GM13976 (cell line): Measurements from ENCODE around the gene KRT71.

ENCODE experiments used
- DNase-seq: peaks from one replicate; pipeline ENCODE4 v3.0.0; 2012; ENCODE audit warnings: low spot score
- in situ Hi-C: fragments of 300-500 bp; cut with MboI; formaldehyde crosslinking; loops from one replicate; pipeline ENCODE4 v1.12.0; 2022; ENCODE audit warnings: low sequenced_read_pairs, mixed read lengths, inconsistent platforms; ENCODE audit not compliant: unreplicated experiment
- TF ChIP-seq, protein P1 (sequence below): IDR thresholded peaks from 2 replicates; pipeline ENCODE4 v1.5.1; 2012; ENCODE audit warnings: borderline replicate concordance, mild to moderate bottlenecking; ENCODE audit not compliant: insufficient read depth; ENCODE audit errors: extremely low read depth, missing control alignments, control extremely low read depth

Gene KRT71

DNA sequence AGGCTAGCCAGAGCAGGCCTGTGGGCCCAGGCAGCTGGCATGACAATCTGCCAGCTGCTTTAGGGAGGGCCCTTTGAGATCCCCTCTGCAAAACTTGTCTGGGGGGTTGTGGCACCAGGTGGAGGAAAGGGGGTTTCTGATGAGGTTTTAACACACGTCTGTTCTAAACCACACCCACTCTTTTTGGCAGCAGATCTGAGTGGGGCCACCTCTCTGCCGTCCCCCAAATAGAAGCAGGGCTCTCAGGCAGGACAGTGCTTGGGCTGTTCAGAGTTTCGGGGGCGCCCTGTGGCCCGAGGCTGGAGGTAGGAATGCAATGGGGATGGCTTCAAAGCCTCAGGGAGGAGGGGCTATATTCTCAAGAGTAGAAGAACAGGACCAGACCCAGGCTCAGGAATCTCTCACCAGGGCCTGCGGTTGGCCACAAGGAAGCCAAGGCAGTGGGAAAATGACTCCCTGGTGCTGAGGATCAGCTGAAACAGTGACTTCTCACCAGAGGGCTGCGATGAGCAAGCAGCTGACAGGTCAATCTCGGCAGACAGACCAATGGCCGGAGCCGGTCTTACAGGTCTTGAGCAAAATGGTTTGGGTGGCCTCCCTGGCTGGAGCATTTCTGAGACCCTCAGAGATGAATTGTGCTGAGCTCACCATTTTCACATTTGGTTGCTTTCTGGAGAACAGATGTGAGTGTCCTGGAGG lies 31.2 kb downstream of the KRT71 start:
- no peak for DNase-seq
- in situ Hi-C loops: no loop called here
- TF ChIP-seq, protein P1, sequence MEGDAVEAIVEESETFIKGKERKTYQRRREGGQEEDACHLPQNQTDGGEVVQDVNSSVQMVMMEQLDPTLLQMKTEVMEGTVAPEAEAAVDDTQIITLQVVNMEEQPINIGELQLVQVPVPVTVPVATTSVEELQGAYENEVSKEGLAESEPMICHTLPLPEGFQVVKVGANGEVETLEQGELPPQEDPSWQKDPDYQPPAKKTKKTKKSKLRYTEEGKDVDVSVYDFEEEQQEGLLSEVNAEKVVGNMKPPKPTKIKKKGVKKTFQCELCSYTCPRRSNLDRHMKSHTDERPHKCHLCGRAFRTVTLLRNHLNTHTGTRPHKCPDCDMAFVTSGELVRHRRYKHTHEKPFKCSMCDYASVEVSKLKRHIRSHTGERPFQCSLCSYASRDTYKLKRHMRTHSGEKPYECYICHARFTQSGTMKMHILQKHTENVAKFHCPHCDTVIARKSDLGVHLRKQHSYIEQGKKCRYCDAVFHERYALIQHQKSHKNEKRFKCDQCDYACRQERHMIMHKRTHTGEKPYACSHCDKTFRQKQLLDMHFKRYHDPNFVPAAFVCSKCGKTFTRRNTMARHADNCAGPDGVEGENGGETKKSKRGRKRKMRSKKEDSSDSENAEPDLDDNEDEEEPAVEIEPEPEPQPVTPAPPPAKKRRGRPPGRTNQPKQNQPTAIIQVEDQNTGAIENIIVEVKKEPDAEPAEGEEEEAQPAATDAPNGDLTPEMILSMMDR: no peak

GRCh38 chr12:52521175-52521567 lies 31.8 kb downstream of the KRT71 start:
- in situ Hi-C loops: no loop called here
- TF ChIP-seq, protein P1: no peak
- no peak for DNase-seq

DNA sequence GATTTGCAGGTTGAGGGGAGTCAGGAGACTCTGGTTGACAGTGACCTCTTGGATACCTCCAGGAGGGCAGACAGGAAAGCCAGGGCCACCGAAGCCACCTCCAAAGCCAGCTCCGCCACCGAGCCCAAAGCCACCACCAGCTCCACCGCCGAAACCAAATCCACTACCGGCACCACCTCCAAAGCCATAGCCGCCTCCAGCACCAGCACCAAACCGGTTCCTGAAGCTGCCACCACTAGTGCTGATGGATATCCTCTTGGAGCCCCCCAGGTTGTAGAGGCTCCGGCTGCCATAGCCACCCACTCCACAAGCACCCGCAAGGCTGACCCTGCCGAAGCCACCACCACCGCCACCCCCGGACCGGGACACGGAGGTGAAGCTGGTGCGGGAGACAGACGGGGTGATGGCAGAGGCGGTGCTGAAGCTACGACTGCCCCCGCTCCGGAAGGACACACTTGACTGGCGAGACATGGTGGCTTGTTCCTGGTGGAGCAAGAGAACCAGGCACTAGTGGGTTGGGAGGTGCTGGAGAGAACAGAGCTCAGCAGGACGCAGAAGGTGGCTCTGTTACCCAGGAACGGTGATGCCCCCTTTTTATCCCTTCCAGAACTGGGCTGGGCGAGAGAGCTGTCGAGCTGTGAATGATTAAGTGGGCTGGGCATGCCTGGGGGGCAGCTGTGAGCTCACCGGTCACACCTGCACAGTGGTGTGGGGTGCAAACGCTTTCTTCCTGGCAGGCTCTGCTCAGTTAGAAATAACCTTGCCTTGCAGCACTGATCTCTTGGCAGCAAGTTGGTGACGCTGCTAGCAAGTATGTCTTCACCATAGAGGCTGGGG lies 32.9 kb downstream of the KRT71 start, which contains the start of gene KRT5:
Gene KRT5, minus strand, starts transcription at position 569 of the 837 bp plus-strand sequence. Its CDS starts 98 bp downstream, at position 471.
- TF ChIP-seq, protein P1: no peak
- DNase-seq: no peak
- in situ Hi-C loops: no loop called here

DNA sequence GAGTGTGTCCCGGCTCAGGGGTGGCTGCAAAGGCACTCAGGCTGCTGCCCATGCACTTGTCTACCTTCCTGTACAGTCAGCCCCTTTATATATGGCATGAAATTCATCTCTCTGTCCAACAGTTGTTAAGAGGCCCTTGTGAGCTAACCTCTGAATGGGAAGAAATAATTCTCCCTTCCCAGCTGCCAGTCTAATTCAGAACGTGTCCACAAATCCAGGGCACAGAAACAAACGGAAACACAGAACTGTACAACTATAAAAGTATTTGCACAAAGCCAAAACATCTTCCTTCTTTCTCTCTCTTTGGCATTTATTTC lies 33.6 kb downstream of the KRT71 start:
- in situ Hi-C loops: no loop called here
- DNase-seq: no peak
- TF ChIP-seq, protein P1: no peak

GRCh38 chr12:52518574-52519386 lies 34.2 kb downstream of the KRT71 start:
- in situ Hi-C loops: no loop called here
- no peak for DNase-seq
- TF ChIP-seq, protein P1: no peak

DNA sequence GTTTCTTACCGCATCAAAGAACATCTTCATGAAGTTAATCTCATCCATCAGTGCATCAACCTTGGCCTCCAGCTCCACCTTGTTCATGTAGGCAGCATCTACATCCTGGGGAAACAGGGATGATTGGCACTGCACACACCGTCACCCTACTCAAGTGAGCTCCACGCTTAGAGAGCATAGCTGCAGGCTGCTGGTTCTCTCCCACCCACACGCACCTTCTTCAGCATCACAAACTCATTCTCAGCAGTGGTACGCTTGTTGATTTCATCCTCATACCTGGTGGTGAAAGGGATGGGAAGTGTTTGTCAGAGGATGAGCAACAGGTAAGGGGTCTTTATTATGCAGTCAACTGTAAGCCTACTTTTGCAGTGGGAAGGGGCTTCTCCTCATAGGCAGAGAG lies 35.1 kb downstream of the KRT71 start:
- in situ Hi-C loops: no loop called here
- DNase-seq: no peak
- TF ChIP-seq, protein P1: no peak
